GM21529 (cell line): ENCODE measurements around the gene PDS5B.
"Not testable (repeated sequence)": the region's sequence is repeated elsewhere in the genome, so short reads cannot be mapped to it uniquely, and the experiment has no call there.

Experiments used
- ATAC-seq: cut with Tn5 transposase; IDR thresholded peaks from one replicate; pipeline ENCODE4 v1.9.1; 2021; ENCODE audit not compliant: unreplicated experiment

PDS5B gene

DNA sequence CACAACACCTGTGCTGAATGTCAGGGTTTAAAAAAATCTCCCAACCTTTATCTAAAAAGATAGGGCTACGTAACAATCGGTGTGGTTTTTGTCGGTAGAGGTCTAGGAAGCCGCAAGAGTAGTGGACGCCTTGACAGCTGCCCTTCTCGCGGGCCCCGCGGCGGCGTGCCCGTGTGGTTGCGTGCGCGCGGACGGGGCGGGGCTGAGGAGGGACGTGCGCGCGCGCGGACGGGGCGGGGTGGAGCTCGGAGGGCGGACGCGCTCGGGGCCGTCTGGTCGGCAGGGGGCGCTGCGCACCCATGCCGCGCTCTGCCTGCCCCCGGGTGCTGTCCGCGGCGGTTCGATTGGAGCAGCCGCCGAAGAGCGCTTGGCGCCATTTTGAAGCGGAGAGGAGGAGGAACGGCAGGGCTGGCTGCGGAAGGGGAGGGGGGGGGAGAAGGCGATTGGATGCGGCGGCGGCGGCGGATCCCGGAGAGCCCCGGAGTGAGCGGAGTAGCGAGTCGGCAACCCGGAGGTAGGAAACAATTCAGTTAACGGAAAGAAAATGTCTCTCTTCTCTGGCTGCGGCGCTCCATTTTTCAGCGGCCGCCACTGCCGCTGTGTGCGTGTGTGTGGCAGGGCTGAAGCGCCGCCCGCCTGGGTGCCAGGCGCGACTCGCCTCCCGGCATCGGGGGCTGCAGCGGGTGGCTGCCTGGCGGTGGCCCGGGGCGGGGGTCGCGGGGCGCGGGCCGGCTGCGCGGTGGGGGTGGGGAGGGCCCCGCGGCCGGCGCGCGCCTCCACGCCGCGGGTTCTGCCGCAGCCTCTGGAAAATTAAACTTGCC is at the start of gene PDS5B:
Gene PDS5B, plus strand, starts transcription at position 373 of the 821 bp plus-strand sequence. CDS start 62,321 bp downstream, outside the sequence.
- peak; percentile 75 for ATAC-seq

DNA sequence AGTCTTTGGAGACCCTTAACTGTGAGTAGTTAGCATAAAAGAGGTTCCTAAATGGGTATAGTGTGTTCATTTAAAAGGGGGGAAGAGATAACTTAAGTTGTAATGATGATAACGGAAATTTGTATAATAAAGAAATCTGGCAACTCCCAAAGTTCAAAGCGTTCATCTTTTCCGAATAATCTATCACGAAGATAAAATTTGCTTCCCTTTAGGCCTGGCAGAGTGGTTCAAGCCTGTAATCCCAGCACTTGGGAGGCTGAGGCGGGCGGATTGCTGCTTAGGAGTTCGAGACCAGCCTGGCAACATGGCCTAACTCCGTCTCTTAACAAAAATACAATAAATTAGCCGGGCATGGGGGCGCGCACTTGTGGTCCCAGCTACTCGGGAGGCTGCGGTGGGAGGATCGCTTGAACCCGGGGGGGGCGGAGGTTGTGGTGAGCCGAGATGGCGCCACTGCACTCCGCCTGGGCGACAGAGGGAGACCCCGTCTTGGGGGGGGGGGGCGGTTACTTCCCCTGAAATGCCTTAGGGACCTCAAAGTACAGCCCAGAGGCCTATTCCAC is 48.6 kb upstream of the PDS5B start:
- ATAC-seq: no peak

- ATAC-seq: peak; percentile 80
Measured at GRCh38 chr13:32538143-32538620, 48.1 kb upstream of the PDS5B start.

DNA sequence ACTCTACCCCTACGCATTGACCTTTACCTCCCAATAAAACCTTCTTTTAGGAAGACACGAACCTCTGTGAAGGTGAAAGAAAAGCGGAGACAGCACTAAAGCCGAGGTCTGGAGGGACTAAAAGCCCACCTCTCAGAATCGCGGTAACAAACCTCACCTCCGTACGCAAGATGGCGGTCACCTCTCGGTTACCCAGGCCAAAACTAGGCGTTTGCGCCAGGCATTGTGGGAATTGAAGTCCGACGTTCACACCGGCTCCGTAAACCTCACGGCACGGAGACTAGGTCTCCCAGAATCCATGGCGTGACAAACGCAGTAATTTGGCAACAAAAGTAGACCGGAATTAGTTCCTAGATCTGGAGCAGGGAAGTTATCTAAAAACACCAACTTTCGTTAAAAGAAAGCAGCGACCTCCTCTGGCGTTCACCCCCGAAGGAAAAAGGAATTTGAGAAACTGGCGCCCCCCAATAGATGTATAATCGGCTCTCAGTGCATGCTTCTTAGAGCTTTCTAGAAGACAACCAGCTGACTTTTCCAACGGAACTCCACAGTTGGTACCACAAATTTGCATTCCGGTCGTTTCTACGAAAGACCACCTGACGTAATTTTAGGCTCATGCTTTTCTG is 47.5 kb upstream of the PDS5B start, which contains the start of gene N4BP2L2:
Gene N4BP2L2, minus strand, starts transcription at position 175 of the 626 bp plus-strand sequence. CDS start 1,768 bp downstream, outside the sequence.
- ATAC-seq: peak; percentile 95

- ATAC-seq: no peak
Measured at GRCh38 chr13:32542221-32542620, 44.0 kb upstream of the PDS5B start.

GRCh38 chr13:32545083-32545482 is 41.2 kb upstream of the PDS5B start:
- no peak for ATAC-seq

DNA sequence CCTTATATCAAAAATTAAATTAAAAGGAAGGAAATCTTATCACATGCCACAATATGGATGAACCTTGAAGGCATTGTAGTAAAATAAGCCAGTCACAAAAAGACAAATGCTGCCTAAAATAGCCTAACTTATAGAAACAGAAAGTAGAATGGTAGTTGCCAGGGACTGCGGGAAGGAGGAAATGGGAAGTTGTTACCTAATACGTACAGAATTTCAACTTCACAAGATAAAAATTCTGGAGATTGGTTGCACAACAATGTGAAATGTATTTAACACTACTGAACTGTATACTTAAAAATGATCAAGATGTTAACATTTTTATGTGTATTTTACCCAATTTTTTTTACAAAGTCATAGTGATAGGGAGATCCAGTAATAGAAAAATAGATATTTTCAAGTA is 37.4 kb upstream of the PDS5B start:
- ATAC-seq: no peak

DNA sequence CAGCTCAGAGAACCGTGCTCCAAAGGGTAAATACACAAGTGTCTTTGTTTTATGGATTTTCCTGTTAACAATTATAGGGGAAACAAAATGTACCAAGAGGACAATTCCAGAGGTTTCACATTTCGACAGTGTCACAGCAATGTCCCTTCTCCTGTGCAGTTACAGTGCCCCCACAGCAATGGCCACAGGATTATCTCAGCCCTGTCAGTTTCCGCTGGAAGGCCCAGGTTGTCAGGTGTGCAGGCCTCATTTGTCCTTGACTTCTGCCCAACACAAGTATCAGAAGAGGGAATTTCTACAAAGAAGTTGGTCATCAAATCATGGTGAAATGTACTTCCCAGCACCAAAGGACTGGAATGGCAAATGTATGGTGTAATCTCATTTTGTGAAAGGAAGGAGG is 36.5 kb upstream of the PDS5B start:
- no peak for ATAC-seq

GRCh38 chr13:32553720-32554119 is 32.5 kb upstream of the PDS5B start:
- ATAC-seq: no peak

GRCh38 chr13:32555613-32556012 is 30.6 kb upstream of the PDS5B start:
- ATAC-seq: no peak

- ATAC-seq: not testable (repeated sequence)
Measured at GRCh38 chr13:32560842-32561241, 25.4 kb upstream of the PDS5B start.

- not testable (repeated sequence) for ATAC-seq
Measured at GRCh38 chr13:32575687-32576086, 10.6 kb upstream of the PDS5B start.

- ATAC-seq: no peak
Measured at GRCh38 chr13:32577032-32577431, 9.2 kb upstream of the PDS5B start.

- ATAC-seq: no peak
Measured at GRCh38 chr13:32581177-32581786, 5.0 kb upstream of the PDS5B start.

DNA sequence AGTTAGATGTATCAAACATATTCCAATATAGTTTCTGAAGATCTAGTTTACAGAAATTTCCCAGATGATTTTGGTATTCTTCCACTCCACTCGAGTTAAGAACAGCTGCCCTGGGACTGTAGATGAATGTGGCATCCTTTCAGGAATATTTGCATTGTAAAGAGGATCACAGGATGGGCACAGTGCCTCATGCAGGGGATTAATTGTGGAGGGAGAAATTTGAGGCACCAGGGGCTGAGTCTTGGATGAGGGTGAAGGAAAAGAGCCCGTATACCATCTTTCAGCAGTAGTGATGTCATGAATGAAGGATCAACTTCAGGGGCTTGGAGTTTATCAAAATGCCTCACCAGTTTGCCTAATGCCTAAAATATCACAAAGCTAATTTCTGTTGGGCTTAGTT is 4.0 kb upstream of the PDS5B start:
- ATAC-seq: no peak

DNA sequence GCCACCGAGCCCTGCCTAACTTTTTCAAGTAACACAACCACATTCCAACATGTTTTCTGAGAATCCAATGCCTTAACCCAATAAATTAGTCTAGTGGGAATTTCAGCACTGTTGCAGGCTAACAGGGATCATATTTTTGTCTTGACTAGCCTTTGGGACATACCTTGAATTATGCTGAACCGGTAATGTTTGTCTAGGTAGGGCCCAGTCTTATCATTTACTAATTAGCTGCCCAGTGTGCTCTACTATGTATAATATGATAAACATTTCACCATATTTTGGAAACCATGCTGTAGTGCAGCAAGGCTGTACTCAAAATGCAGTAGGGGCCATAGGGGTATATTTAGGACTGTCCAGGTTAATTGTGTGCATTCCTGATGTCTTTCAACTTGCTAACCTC is 3.3 kb upstream of the PDS5B start:
- ATAC-seq: no peak

GRCh38 chr13:32585550-32586079 is 637 bp upstream of the PDS5B start:
- ATAC-seq: no peak

GRCh38 chr13:32587011-32587810 is 959 bp downstream of the PDS5B start:
- ATAC-seq: peak; percentile 37

DNA sequence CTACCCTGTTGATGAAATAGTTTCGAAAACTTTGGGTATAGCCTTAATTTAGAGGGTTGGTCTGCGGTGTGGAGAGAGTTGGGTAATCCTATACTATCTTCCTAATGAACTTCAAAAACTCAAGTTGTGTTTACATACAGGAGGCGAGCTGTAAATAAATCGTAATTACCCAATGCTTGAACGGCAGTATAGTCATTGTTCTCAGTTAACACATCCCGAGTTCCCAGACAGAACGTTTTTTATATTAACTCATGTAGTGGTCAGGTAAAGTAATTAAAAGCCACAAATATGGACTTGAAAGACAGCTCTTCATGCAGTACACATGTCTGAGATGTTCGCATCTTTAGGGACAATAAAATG is 1.5 kb downstream of the PDS5B start:
- no peak for ATAC-seq

GRCh38 chr13:32588736-32589135 is 2.5 kb downstream of the PDS5B start:
- no peak for ATAC-seq
